Endodermal cell (in vitro differentiated cells): Measurements from ENCODE around the gene SUDS3. TPM values are rescaled to one million over a fixed set of nuclear protein-coding genes. Genes with fewer than 3 reads are reported as not detected.

Source experiments
- DNase-seq: peaks from one replicate; pipeline ENCODE4 v3.0.0-alpha.2; 2017
- H3K27ac ChIP-seq: 2 replicates; pipeline ENCODE4 v1.5.1; 2013; ENCODE audit warnings: mild to moderate bottlenecking, low read depth, low read length, moderate library complexity
- H3K27me3 ChIP-seq: 2 replicates; pipeline ENCODE4 v1.6.1; 2013; ENCODE audit warnings: mild to moderate bottlenecking, low read length, moderate library complexity; ENCODE audit not compliant: insufficient read depth, control insufficient read depth, poor library complexity, severe bottlenecking
- H3K36me3 ChIP-seq: 2 replicates; pipeline ENCODE4 v1.7.0; 2013; ENCODE audit warnings: mild to moderate bottlenecking, low read length, moderate library complexity; ENCODE audit not compliant: control insufficient read depth, insufficient read depth
- H3K4me1 ChIP-seq: one replicate; pipeline ENCODE4 v1.7.0; 2013; ENCODE audit warnings: low read length; ENCODE audit not compliant: control insufficient read depth, insufficient read depth
- H3K4me3 ChIP-seq: 2 replicates; pipeline ENCODE4 v1.5.1; 2013; ENCODE audit warnings: mild to moderate bottlenecking, low read length, moderate library complexity
- H3K9ac ChIP-seq: 2 replicates; pipeline ENCODE4 v1.6.1; 2013; ENCODE audit warnings: mild to moderate bottlenecking, low read length, moderate library complexity; ENCODE audit not compliant: poor library complexity, severe bottlenecking; ENCODE audit errors: extremely low read depth
- H3K9me3 ChIP-seq: 2 replicates; pipeline ENCODE4 v1.6.1; 2013; ENCODE audit warnings: mild to moderate bottlenecking, low read length, moderate library complexity; ENCODE audit not compliant: control insufficient read depth
- H3K27ac Mint-ChIP-seq: 2 replicates; pipeline ENCODE4 v1.8.0; 2020; ENCODE audit warnings: mixed read lengths
- H3K27me3 Mint-ChIP-seq: 2 replicates; pipeline ENCODE4 v1.8.0; 2021; ENCODE audit warnings: mild to moderate bottlenecking, mixed read lengths; ENCODE audit not compliant: insufficient read depth
- H3K36me3 Mint-ChIP-seq: 2 replicates; pipeline ENCODE4 v1.8.0; 2020; ENCODE audit warnings: low read depth, mixed read lengths
- H3K4me1 Mint-ChIP-seq: 2 replicates; pipeline ENCODE4 v1.8.0; 2020; ENCODE audit warnings: mixed read lengths
- H3K4me3 Mint-ChIP-seq: 2 replicates; pipeline ENCODE4 v1.8.0; 2020; ENCODE audit warnings: mild to moderate bottlenecking, moderate library complexity, mixed read lengths
- H3K9me3 Mint-ChIP-seq: 2 replicates; pipeline ENCODE4 v1.8.0; 2020; ENCODE audit warnings: mild to moderate bottlenecking, mixed read lengths
- WGBS, 2 experiments: methylation state at CpG; one replicate each; pipeline versions ENCODE4 v1.1.5 to v1.1.7; 2013; ENCODE audit warnings: missing lambda C conversion rate in 2 of 2, mixed read lengths in 1 of 2; ENCODE audit not compliant: insufficient coverage in 1 of 2, insufficient read length in 1 of 2; 5-methylcytosine and 5-hydroxymethylcytosine counted together
- total RNA-seq, 2 donors: library from RNA; stranded (reverse); fragmentation: NEBNext Ultra II Directional in 1 of 2; extraction: Animal tissue kit (Norgen Biotek cat#: 25700) in 1 of 2; gene quantifications; 2 replicates in 1 of 2; 3 replicates in 1 of 2; pipeline ENCODE4 v1.2.1, GENCODE V29; 2021
- TF ChIP-seq, protein P1 (sequence below): fragments of 200-600 bp; sonication (generic); conservative IDR thresholded peaks from 2 replicates; pipeline ENCODE4 v1.5.0; 2021; ENCODE audit warnings: antibody characterized with exemption, mild to moderate bottlenecking

Gene SUDS3
- total RNA-seq, 2 donors from 2014 or later, result 51.4 to 57.9 TPM

DNA sequence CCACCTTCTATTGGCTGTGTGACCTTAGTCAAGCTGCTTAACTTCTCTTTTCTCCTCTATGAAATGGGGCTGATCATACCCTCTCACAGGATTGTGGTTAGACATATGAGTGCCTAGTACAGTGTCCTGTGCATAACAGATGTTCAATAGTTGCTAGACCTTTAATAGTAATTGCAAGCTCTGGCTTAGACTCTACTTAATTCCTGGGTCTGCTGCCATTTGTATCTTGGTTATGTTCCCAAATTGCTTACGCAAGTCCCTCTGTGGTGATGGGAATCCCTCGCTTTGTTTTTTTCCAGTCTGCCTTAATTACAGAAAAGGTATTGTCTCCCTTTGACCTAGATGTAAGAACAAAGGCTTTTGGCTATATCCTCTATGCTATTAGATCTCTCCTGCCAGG is 15.1 kb downstream of the SUDS3 start:
- H3K9me3 Mint-ChIP-seq, result no peaks in the 10 kb centered on the region
- no peaks in the 10 kb centered on the region for H3K9me3 ChIP-seq
- H3K27ac ChIP-seq, result no peak overlapping the region
- WGBS, 2 experiments, result 98 to 100% methylated on average over 2 of the region's 2 CpGs
- no peak overlapping the region for H3K9ac ChIP-seq
- no peak overlapping the region for H3K4me3 ChIP-seq
- peaks cover 82% of the 10 kb centered on the region for H3K36me3 Mint-ChIP-seq
- H3K4me1 Mint-ChIP-seq, result no peaks in the 10 kb centered on the region
- no peak overlapping the region for H3K27ac Mint-ChIP-seq
- DNase-seq, result no peak
- TF ChIP-seq, protein P1, sequence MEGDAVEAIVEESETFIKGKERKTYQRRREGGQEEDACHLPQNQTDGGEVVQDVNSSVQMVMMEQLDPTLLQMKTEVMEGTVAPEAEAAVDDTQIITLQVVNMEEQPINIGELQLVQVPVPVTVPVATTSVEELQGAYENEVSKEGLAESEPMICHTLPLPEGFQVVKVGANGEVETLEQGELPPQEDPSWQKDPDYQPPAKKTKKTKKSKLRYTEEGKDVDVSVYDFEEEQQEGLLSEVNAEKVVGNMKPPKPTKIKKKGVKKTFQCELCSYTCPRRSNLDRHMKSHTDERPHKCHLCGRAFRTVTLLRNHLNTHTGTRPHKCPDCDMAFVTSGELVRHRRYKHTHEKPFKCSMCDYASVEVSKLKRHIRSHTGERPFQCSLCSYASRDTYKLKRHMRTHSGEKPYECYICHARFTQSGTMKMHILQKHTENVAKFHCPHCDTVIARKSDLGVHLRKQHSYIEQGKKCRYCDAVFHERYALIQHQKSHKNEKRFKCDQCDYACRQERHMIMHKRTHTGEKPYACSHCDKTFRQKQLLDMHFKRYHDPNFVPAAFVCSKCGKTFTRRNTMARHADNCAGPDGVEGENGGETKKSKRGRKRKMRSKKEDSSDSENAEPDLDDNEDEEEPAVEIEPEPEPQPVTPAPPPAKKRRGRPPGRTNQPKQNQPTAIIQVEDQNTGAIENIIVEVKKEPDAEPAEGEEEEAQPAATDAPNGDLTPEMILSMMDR, result no peak
- no peaks in the 10 kb centered on the region for H3K27me3 ChIP-seq
- H3K27me3 Mint-ChIP-seq, result no peaks in the 10 kb centered on the region
- H3K36me3 ChIP-seq, result peaks cover 71% of the 10 kb centered on the region
- no peaks in the 10 kb centered on the region for H3K4me1 ChIP-seq
- no peak overlapping the region for H3K4me3 Mint-ChIP-seq

DNA sequence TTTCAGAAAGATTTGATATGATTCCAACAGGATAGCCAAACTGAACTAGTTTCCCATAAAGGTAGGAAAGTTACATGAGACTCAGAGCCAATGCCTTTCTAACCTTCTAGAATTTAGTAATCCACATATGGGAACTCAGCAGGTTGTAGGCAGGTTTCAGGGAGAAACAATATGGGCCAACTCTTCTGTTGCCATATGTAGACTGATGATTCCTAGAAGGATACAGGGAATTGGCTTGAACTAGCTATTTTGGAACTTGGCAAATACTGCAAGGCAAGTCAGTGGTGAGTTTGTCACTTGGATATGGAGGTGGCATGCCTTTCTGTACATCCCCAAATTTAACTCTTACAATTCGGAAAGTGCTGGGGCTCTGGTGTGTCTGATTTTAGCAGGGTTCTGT is 15.5 kb downstream of the SUDS3 start:
- no peak overlapping the region for H3K27ac Mint-ChIP-seq
- 100% methylated on average over 1 of the region's 1 CpG for WGBS, 2 experiments
- no peaks in the 10 kb centered on the region for H3K9me3 Mint-ChIP-seq
- H3K4me3 Mint-ChIP-seq, result no peak overlapping the region
- no peaks in the 10 kb centered on the region for H3K27me3 ChIP-seq
- H3K4me1 ChIP-seq, result no peaks in the 10 kb centered on the region
- TF ChIP-seq, protein P1, result no peak
- H3K36me3 Mint-ChIP-seq, result peaks cover 78% of the 10 kb centered on the region
- H3K4me1 Mint-ChIP-seq, result no peaks in the 10 kb centered on the region
- no peak overlapping the region for H3K4me3 ChIP-seq
- peaks cover 68% of the 10 kb centered on the region for H3K36me3 ChIP-seq
- no peaks in the 10 kb centered on the region for H3K9me3 ChIP-seq
- H3K9ac ChIP-seq, result no peak overlapping the region
- DNase-seq, result no peak
- H3K27me3 Mint-ChIP-seq, result no peaks in the 10 kb centered on the region
- no peak overlapping the region for H3K27ac ChIP-seq

DNA sequence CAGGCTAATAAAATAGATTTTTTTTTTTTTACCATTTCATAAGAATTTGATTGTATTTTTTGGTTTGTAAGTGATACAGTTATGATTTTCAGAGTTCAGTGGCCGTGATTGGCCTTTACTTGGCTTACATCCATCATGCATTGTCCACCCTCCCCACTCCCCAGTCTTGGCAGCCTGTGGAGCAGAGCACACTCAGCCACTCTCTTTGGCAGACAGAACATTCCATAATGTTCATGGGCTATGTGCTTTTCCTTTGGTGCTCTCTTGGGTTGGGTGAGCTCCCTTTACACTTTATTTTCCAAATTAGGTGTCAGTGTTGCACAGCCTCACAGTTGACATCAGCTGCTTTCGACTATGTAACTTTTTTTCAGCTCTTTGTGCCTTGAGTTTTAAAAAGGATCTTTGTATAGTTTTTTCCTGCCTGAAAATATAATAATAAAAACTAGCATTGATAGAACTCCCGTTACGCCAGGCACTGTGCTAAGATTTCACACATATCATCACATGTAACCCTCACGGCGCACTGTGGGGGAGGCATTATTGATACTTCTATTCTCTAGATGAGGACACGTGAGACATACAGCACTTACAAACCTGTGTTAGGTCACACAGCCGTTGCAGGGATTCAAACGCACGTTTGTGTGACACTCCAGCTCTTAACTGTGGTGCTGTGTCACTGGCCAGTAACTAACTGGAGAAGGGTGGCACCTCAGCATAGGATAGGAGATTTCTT is 21.5 kb downstream of the SUDS3 start:
- TF ChIP-seq, protein P1, result no peak
- no peaks in the 10 kb centered on the region for H3K4me1 ChIP-seq
- no peaks in the 10 kb centered on the region for H3K9me3 ChIP-seq
- H3K36me3 ChIP-seq, result peaks cover 69% of the 10 kb centered on the region
- H3K27ac Mint-ChIP-seq, result no peak overlapping the region
- no peak for DNase-seq
- no peak overlapping the region for H3K4me3 Mint-ChIP-seq
- 94 to 100% methylated on average over 5 to 10 of the region's 10 CpGs for WGBS, 2 experiments
- H3K27me3 ChIP-seq, result no peaks in the 10 kb centered on the region
- no peak overlapping the region for H3K27ac ChIP-seq
- H3K4me1 Mint-ChIP-seq, result no peaks in the 10 kb centered on the region
- no peak overlapping the region for H3K9ac ChIP-seq
- H3K4me3 ChIP-seq, result no peak overlapping the region
- no peaks in the 10 kb centered on the region for H3K27me3 Mint-ChIP-seq
- H3K36me3 Mint-ChIP-seq, result peaks cover 74% of the 10 kb centered on the region
- no peaks in the 10 kb centered on the region for H3K9me3 Mint-ChIP-seq
